IMR-90 (cell line): ENCODE data around the gene RAB27A. TPM values are rescaled to one million over a fixed set of nuclear protein-coding genes. Genes with fewer than 3 reads are reported as not detected.
A peak's percentile ranks its signal among the peaks of the same experiment; 100 is the strongest.

Source experiments
- ATAC-seq: fragments of 200-7000 bp; cut with Tn5 transposase; 2 replicates; pipeline ENCODE4 v1.9.1; 2020; ENCODE audit warnings: low read depth, mild to moderate bottlenecking, moderate library complexity
- BruUV-seq: library from RNA; stranded (reverse); fragments of 400-500 nt; replicated peaks from 2 replicates; lab custom pipeline; 2021; lab: Mats Ljungman, UMichigan
- CTCF ChIA-PET: fragments of 300-600 bp; formaldehyde crosslinking; extraction: SDS; loops from one replicate; lab custom pipeline; 2021; ENCODE audit warnings: antibody characterized with exemption; lab: Yijun Ruan, JAX
- POLR2A ChIA-PET: fragments of 300-600 bp; sonication (Branson Sonifier 250); formaldehyde crosslinking; loops from one replicate; lab custom pipeline; 2022; ENCODE audit warnings: antibody characterized with exemption; ENCODE audit not compliant: unreplicated experiment; lab: Charles Lee
- DNase-seq: peaks from one replicate; pipeline ENCODE4 v3.0.0; 2013
- H2AFZ ChIP-seq: replicated peaks from 2 replicates; pipeline ENCODE3; 2013; ENCODE audit warnings: low read length, mild to moderate bottlenecking; ENCODE audit not compliant: poor library complexity
- H2AK5ac ChIP-seq: 2 replicates; pipeline ENCODE4 v1.6.1; 2013; ENCODE audit warnings: low read depth, low read length, inconsistent platforms
- H2AK9ac ChIP-seq: replicated peaks from 2 replicates; pipeline ENCODE3; 2013; ENCODE audit warnings: mild to moderate bottlenecking, low read depth, low read length, moderate library complexity; ENCODE audit not compliant: poor library complexity
- H2BK120ac ChIP-seq: 2 replicates; pipeline ENCODE4 v1.6.1; 2013; ENCODE audit warnings: low read depth, low read length, inconsistent platforms
- H2BK15ac ChIP-seq: 3 replicates; pipeline ENCODE4 v1.6.1; 2013; ENCODE audit warnings: low read depth, low read length, inconsistent platforms
- H2BK20ac ChIP-seq: 2 replicates; pipeline ENCODE4 v1.6.1; 2013; ENCODE audit warnings: low read depth, mild to moderate bottlenecking, inconsistent platforms, low read length, moderate library complexity
- H2BK5ac ChIP-seq: 2 replicates; pipeline ENCODE4 v1.6.1; 2013; ENCODE audit warnings: mild to moderate bottlenecking, low read depth, low read length, inconsistent platforms; ENCODE audit not compliant: poor library complexity, severe bottlenecking
- H3K14ac ChIP-seq: replicated peaks from 2 replicates; pipeline ENCODE4 v1.6.1; 2013; ENCODE audit warnings: low read depth, low read length, inconsistent platforms
- H3K18ac ChIP-seq: 2 replicates; pipeline ENCODE4 v1.6.1; 2013; ENCODE audit warnings: low read depth, low read length, control low read depth
- H3K23ac ChIP-seq: 2 replicates; pipeline ENCODE4 v1.6.1; 2013; ENCODE audit warnings: low read depth, low read length, inconsistent platforms
- H3K27ac ChIP-seq: 2 replicates; pipeline ENCODE4 v1.5.1; 2013; ENCODE audit warnings: mild to moderate bottlenecking, control low read depth, low read length; ENCODE audit not compliant: insufficient read depth
- H3K27me3 ChIP-seq: 2 replicates; pipeline ENCODE4 v1.6.1; 2013; ENCODE audit warnings: low read length; ENCODE audit not compliant: control insufficient read depth, insufficient read depth
- H3K36me3 ChIP-seq: 2 replicates; pipeline ENCODE4 v1.6.1; 2013; ENCODE audit warnings: low read length, mixed read lengths; ENCODE audit not compliant: control insufficient read depth, insufficient read depth
- H3K4ac ChIP-seq: 2 replicates; pipeline ENCODE4 v1.6.1; 2013; ENCODE audit warnings: low read depth, low read length, inconsistent platforms
- H3K4me1 ChIP-seq: 2 replicates; pipeline ENCODE4 v1.6.1; 2013; ENCODE audit warnings: low read length, mixed read lengths; ENCODE audit not compliant: control insufficient read depth, insufficient read depth
- H3K4me2 ChIP-seq: 2 replicates; pipeline ENCODE4 v1.6.1; 2013; ENCODE audit warnings: low read depth, mild to moderate bottlenecking, control low read depth, low read length, moderate library complexity
- H3K4me3 ChIP-seq: 2 replicates; pipeline ENCODE4 v1.5.1; 2013; ENCODE audit warnings: low read depth, mild to moderate bottlenecking, control low read depth, low read length, moderate library complexity; ENCODE audit not compliant: insufficient read depth
- H3K56ac ChIP-seq: 2 replicates; pipeline ENCODE4 v1.6.1; 2013; ENCODE audit warnings: low read length, inconsistent platforms; ENCODE audit not compliant: insufficient read depth; ENCODE audit errors: extremely low read depth
- H3K79me1 ChIP-seq, 2 experiments: 2 replicates each; pipeline ENCODE4 v1.6.1; 2013; ENCODE audit warnings: low read length in 2 of 2, inconsistent platforms in 1 of 2, low read depth in 1 of 2
- H3K9ac ChIP-seq: 2 replicates; pipeline ENCODE4 v1.6.1; 2013; ENCODE audit warnings: low read depth, low read length, control low read depth
- H3K9me1 ChIP-seq: 2 replicates; pipeline ENCODE4 v1.6.1; 2013; ENCODE audit warnings: low read length, inconsistent platforms; ENCODE audit not compliant: insufficient read depth
- H3K9me3 ChIP-seq: 2 replicates; pipeline ENCODE4 v1.6.1; 2013; ENCODE audit warnings: low read length; ENCODE audit not compliant: control insufficient read depth, insufficient read depth
- H4K20me1 ChIP-seq: 2 replicates; pipeline ENCODE4 v1.6.1; 2013; ENCODE audit warnings: low read length, inconsistent platforms; ENCODE audit not compliant: insufficient read depth
- H4K5ac ChIP-seq: 2 replicates; pipeline ENCODE4 v1.6.1; 2013; ENCODE audit warnings: mild to moderate bottlenecking, low read depth, low read length, control low read depth
- H4K8ac ChIP-seq, 2 experiments: 2 replicates each; pipeline ENCODE4 v1.6.1; 2013; ENCODE audit warnings: low read depth in 2 of 2, low read length in 2 of 2, control low read depth in 1 of 2, inconsistent platforms in 1 of 2
- H4K91ac ChIP-seq: 2 replicates; pipeline ENCODE4 v1.6.1; 2013; ENCODE audit warnings: low read depth, low read length, inconsistent platforms; ENCODE audit not compliant: insufficient read depth
- POLR2A ChIP-seq: IDR thresholded peaks from 2 replicates; pipeline ENCODE4 v1.6.1; 2012; ENCODE audit warnings: mild to moderate bottlenecking, low read depth, low read length
- RAD21 ChIP-seq: IDR thresholded peaks from 2 replicates; pipeline ENCODE4 v1.6.1; 2012; ENCODE audit warnings: low read length, improper control_type of control experiment
- WGBS, 2 experiments: methylation state at CpG; one replicate each; pipeline versions ENCODE4 v1.1.5 to v1.1.7; 2013; ENCODE audit warnings: missing lambda C conversion rate in 2 of 2; ENCODE audit not compliant: insufficient read length in 1 of 2; ENCODE audit errors: extremely low coverage in 2 of 2; 5-methylcytosine and 5-hydroxymethylcytosine counted together
- dilution Hi-C: fragments of 300-500 bp; cut with HindIII; formaldehyde crosslinking; loops from one replicate; pipeline ENCODE4 v1.14.3; 2018; ENCODE audit warnings: low sequenced_read_pairs; ENCODE audit not compliant: unreplicated experiment
- in situ Hi-C: fragments of 300-500 bp; cut with MboI; formaldehyde crosslinking; loops from 3 replicates; pipeline ENCODE4 v1.14.3; 2019; ENCODE audit warnings: low sequenced_read_pairs, inconsistent platforms, mixed read lengths
- intact Hi-C: fragments of 100-400 bp; cut with micrococcal nuclease; formaldehyde crosslinking; loops from 2 replicates; pipeline ENCODE4 v1.10.0; 2022
- polyA plus RNA-seq, 3 experiments: library from polyadenylated mRNA; depleted of rRNA; stranded (reverse); fragments of >200 nt; gene quantifications; 2 replicates each; pipeline ENCODE4 v1.2.3, GENCODE V29; 2012; ENCODE audit warnings: low replicate concordance in 1 of 3
- total RNA-seq: library from RNA; depleted of rRNA; stranded (reverse); fragments of >200 nt; gene quantifications from 2 replicates; pipeline ENCODE4 v1.2.3, GENCODE V29; 2012
- TF ChIP-seq, protein P1 (sequence below): fragments of 150-350 bp; IDR thresholded peaks from 2 replicates; pipeline ENCODE4 v1.6.1; 2017; ENCODE audit warnings: mild to moderate bottlenecking, antibody characterized with exemption, low read length, low read depth

Gene RAB27A
- total and polyA plus RNA-seq, 2 of the 4 experiments (the other 2 are of a cell fraction) = 4.8 to 13.7 TPM

- Histone ChIP-seq H4K5ac (peak overlapping the region; percentile 38; the same call in 1 of the 2 replicates), H2BK120ac (no peak overlapping the region), H3K4me2 (peak overlapping the region; percentile 62), H2BK20ac (no peak overlapping the region), H2BK5ac (no peak overlapping the region), H2BK15ac (no peak overlapping the region), H3K27me3 (no peaks in the 10 kb centered on the region), H3K56ac (no peak overlapping the region), H3K14ac (no peak overlapping the region), H2AFZ (no peak overlapping the region), H2AK5ac (no peak overlapping the region), H3K27ac (no peak overlapping the region), H3K79me1 (peaks cover 12 to 36% of the 10 kb centered on the region in 2 experiments), H4K8ac (peak overlapping the region; percentile 34 to 89; a peak in 3 of 4 replicates), H3K9me1 (no peaks in the 10 kb centered on the region), H3K4me1 (peaks cover 2% of the 10 kb centered on the region; the same call in 1 of the 2 replicates), H3K18ac (no peak overlapping the region), H3K36me3 (0 out of 2 replicates have a peak, but pooled peaks cover 1% of the 10 kb centered on the region), H3K4ac (no peak overlapping the region), H3K9me3 (no peaks in the 10 kb centered on the region), H2AK9ac (no peak overlapping the region), H3K23ac (0 out of 2 replicates have a peak overlapping the region, but pooled peaks have one; percentile 33), H3K4me3 (no peak overlapping the region; the same call in 1 of the 2 replicates), H4K20me1 (no peaks in the 10 kb centered on the region), H3K9ac (no peak overlapping the region; the same call in 1 of the 2 replicates), H4K91ac (no peak overlapping the region)
- intact Hi-C loops (no loop called here), dilution Hi-C loops (no loop called here), in situ Hi-C loops (no loop called here)
- peak; percentile 10 for DNase-seq
- POLR2A ChIA-PET = no interaction called here
- BruUV-seq = no TSS peak
- no CpG with 5 or more reads among the region's 2 CpGs for WGBS, 2 experiments
- CTCF ChIA-PET = no interaction called here
- no peak for ATAC-seq
- TF ChIP-seq POLR2A = no peak
- TF ChIP-seq, protein P1, sequence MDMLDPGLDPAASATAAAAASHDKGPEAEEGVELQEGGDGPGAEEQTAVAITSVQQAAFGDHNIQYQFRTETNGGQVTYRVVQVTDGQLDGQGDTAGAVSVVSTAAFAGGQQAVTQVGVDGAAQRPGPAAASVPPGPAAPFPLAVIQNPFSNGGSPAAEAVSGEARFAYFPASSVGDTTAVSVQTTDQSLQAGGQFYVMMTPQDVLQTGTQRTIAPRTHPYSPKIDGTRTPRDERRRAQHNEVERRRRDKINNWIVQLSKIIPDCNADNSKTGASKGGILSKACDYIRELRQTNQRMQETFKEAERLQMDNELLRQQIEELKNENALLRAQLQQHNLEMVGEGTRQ = no peak
- no peak for TF ChIP-seq RAD21
Observed at GRCh38 chr15:55320238-55320550, 30.6 kb upstream of the RAB27A start.
